ENCODE results near the gene CSF2RB.

Gene CSF2RB

DNA sequence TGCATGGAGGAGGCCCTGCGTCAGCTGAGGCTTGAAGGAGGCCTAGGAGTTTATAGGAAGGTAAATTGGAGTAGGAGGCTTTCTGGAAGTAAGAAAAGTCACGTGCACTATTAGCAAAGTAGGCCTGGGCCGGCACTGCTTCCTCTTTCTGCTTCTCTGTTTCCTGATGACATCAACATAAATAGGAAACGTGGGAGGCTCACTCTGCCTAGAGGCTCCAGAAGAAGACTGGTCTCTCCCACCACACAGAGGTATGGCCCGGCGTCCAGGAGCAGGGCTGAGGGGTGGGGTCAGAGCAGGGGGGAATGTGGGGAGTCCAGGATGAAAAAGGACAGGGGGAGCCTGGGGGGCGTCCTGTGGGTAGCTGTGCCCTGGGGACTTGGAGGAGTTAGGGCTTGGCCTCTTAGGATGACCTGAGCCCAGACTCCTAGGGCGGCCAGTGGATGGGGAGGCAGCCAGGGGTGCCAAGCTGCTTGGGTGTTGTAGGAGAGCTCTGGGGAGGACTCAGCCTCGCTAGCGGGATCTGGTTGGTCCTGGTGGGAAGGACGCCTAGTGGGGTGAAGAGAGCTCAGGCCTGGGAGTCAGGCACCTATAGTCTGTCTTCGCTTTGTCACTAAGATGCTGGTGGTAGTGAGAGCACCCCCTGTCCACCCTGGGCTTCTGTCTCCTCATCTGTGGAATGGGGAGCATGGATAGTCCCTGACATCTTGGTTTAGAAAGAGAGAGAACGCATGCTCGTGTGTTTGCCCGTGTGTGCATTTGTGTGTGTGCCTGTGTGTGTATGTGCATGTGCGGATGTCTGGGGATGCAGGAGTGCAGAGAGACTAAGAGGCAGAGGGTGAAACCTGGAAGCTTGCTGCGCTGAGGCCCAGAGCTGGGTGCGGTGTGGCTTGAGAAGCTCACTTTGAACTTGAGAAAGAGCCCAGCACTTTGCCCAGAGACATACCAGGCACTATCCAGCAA, at the start of gene CSF2RB:
CSF2RB (plus strand) TSS at position 202 of the 963 bp plus-strand sequence. CDS start 8,580 bp downstream, outside the sequence.
- no peak for DNase-seq

DNA sequence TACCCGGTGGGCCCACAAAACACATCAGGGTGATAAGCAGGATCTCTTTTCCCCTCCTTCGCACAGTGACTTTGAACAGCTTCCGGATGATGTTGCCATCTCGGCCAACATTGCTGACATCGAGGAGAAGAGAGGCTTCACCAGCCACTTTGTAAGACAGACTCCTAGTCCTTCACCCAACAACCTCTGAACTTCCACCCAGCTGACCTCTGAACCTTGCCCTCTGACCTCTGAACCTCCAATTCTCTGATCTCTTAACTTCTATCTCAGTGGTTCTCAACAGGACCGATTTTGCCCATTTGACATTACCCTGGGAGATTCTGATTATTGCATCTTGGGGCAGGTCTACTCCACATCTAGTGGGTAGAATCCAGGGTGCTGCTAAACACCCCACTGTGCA, 49.4 kb upstream of the CSF2RB start:
- DNase-seq: no peak

DNA sequence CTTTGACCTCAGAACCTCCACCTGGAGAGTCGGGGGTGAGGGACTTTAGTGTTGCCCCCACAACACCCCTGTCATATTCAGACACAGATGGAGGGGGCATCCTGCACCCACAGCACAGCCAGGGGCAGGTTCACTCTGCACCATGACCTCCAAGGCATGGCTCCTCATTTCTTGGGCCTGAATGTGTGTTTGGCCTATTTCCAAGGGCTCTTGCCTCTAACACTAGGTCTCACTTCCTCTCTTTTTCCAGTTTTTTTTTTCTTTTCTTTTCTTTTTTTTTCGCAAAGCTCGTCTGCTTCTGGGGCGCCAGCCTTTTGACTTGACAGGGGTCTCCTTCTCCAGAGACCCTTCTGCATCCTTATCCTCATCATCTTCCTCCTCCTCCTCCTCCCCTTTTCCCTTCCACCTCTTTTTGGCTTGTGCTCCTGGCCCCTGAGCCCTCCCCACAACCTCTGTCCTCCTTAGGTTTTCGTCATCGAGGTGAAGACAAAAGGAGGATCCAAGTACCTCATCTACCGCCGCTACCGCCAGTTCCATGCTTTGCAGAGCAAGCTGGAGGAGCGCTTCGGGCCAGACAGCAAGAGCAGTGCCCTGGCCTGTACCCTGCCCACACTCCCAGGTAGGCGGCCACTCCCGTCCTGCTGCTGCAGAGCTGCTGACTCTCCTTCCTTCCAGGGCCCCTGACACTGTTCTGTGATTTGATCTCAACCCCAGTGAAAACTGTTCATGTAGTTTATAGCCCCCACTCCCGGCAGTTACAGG, 48.8 kb upstream of the CSF2RB start:
- no peak for DNase-seq

DNA sequence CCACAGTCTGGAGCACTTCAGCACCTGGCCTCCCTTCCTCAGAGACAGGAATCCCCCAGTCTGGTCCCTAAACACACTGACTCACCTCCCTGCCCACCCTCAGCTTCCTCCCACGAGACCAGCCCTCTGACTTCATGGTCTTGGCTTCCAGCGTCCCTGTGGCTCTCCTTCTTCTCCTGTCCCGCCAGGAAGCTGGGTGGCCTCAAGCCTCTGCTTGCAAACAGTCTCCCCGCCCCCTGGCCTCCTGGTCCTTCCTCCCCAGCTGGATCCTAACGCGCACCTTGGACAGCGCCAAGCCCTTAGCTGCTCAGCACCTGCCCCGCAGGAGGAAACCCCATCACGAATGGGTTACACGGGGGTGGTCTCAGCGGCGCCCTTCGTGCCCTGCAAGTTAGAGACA, 48.1 kb upstream of the CSF2RB start:
- no peak for DNase-seq

DNA sequence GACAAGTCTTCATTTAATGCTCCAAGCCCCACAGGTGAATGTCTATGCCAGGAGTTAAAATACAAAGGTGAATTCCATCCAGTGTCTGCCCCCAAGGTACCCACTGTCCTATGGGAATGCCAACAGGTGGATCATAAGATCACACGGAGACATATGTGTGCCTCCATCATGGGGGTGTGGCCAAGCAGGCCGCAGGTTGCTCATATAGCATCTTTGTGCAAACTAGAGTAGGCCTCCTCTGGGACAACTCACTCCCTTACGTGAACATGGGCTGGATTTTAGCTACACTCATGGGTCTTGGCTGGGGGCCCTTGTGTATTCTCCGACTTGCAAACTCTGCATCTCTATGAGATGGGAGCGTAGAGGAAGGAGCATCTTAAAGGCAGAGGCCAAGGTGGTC, 45.7 kb upstream of the CSF2RB start:
- DNase-seq: no peak

DNA sequence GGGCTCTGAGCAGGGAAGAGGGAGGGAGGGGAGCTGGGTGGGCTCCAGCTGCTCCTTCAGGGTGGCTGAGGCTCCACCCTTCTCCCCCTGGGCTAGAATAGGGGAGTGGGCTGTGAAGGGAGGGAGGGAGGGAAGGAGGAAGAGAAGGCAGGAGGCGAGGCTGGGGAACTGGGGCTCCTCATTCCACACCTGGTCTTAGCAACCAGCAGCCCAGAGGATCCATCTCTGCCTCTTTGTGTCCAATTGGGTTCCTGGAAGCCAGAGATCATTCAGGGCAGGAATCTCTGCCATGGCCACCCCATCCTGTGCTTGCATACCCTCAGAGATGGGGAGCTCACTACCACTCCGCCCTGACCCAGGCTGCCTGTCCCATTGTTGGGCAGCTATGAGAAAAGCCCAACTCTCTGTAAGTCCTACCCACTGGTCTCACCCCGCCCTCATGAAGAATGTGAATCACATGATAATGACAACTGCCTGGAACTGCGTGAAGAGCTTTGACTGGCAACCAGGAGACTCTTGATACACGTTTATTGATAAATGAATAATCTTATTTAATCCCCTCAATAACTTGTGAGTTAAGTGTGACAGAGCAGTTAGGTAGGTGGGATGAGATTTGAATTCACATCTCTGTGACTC, 44.8 kb upstream of the CSF2RB start:
- DNase-seq: no peak

DNA sequence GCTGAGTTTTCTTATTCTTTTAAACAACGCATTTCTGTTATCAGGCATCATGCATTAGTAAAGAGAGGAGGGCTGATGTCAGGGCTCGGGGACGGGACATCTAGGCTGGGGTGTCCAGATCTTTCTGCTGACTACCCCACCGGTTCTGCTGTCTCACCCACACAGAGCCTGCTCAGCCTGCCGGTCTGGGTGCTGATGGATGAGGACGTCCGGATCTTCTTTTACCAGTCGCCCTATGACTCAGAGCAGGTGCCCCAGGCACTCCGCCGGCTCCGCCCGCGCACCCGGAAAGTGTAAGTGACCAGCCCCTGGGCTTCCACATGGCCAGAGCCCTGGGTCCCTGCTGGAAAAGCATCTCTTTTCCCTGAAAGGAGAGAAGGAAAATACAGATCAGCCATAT, 43.2 kb upstream of the CSF2RB start:
- no peak for DNase-seq

DNA sequence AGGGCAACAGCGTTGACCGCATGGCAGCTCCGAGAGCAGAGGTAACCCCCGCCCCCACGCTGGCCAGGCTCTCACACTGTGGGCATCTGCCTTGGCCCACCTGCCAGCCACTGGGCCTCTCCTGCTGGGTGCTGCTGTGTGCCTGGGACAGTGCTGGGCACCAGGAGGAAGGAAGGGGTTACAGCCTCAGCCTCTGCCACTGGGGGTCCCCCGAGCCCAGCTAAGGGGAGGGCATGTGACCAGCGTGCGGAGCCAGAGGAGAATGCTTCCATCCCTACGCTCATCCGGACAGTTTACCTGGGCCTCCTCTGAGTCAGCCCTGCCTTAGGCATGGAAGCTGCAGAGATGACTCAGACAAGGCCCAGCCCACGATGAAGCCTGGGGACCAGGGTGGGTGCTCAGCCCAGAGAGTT, 41.8 kb upstream of the CSF2RB start:
- DNase-seq: no peak

DNA sequence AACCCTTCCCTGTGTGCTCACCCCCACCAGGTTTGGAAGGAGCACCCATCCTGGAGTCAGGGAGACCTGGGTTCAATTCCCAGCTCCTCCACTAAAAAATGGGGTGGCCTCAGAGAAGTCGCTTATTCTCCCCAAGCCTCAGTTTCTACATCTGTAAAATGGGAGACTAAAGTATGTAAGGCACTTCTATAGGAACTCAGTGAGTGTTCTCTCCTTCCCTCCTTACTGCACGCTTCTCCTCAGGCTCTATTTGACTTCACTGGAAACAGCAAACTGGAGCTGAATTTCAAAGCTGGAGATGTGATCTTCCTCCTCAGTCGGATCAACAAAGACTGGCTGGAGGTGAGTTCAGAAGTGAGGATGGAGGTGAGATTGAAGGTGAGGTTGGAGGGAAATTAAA, 41.3 kb upstream of the CSF2RB start:
- no peak for DNase-seq

DNA sequence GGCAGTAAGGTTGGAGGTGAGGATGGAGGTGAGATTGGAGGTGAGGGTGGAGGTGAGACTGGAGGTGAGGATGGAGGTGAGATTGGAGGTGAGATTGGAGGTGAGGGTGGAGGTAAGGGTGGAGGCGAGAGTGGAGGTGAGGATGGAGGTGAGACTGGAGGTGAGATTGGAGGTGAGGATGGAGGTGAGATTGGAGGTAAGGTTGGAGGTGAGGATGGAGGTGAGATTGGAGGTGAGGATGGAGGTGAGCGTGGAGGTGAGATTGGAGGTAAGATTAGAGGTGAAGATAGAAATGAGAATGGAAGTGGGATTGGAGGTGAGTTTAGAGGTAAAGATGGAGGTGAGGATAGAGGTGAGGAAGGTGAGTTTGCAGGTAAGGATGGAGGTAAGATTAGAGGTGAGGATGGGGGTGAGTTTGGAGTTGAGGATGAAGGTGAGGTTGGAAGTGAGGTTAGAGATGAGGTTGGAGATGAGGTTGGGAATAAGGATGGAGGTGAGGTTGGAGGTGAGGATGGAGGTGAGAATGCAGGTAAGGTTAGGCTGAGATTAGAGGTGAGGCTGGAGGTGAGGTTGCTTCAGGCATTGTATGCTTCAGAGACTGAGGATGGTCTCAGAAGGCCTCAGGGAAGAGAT, 40.4 kb upstream of the CSF2RB start:
- DNase-seq: no peak

DNA sequence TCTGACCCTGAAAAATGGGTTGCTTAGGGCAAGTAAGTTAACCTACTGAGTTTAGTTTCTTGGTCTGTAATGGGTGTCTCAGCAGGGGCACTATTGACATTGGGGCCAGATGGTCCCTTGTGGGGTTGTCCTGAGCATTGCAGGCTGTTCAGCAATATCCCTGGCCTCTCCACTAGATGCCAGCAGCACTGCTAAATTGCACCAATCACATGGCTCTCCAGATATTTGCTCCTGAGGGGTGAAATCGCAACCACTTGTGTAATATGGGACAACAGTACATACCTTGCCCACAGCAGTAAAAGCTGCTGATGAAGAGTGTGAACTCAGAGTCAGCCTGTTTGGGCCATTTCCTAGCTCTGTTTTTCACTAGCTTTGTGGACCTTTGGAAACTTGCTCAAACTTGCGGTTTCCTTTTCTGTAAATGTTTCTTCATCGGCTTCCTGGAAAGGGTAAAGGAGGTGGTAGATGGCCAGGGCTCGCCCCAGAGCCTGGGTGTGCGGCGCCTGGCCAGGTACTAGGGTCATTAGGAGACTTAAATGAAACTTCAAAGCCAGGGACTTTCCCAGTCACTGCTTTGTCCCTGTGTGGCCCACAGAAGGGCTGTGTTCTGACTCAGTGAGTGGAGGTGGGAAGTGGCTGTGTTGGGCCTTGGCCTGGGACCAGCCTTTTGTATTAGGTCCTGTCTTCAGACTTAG, 39.7 kb upstream of the CSF2RB start:
- DNase-seq: peak; percentile 37

DNA sequence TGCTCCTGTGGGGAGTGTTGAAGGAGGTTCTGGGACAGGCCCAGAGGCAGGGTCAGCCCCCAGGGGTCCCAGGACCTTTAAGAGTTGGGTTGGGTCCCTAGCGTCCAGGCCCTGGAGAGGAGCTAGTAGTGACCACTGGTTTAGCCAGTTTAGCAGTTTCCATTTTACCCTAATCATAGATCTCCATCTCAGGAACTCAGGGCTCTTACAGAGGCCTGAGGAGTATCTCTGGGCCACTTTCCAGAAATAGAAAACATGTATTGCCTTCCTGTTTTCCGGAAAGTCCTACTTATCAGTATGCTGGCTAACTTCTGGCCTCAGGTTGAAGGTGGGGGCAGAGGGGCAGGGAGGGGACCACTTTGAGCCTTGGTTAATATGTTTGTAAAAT, 39.1 kb upstream of the CSF2RB start:
- no peak for DNase-seq

DNA sequence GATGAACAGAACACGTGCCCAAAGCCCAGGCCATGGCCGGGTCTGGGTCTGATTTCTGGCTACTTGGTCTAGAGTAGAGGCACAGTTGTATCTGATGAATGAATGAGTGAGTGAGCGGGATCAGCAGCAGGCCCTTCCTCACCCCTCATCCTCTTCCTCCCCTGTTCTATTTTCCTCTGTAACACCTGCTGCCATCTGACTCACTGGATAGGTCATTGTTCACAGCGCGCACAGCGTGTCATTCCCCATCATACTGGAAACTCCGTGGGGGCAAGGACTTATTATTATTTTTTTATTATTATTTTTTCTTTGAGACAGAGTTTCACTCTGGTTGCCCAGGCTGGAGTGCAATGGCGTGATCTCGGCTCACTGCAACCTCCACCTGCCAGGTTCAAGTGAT, 38.7 kb upstream of the CSF2RB start:
- DNase-seq: no peak

DNA sequence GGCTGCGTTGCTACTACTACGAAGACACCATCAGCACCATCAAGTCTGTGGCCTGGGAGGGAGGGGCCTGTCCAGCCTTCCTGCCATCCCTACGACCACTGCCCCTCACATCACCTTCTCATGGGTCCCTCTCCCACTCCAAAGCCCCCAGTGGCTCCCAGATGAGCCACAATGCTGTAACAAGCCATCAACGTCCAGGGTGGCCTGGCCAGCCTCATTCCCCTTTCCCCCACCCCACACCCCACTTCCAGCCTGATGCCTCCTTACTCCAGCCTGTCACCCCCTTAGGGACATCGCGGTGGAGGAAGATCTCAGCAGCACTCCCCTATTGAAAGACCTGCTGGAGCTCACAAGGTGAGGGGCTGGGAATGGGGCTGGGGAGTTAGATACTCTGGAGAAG, 37.7 kb upstream of the CSF2RB start:
- no peak for DNase-seq

DNA sequence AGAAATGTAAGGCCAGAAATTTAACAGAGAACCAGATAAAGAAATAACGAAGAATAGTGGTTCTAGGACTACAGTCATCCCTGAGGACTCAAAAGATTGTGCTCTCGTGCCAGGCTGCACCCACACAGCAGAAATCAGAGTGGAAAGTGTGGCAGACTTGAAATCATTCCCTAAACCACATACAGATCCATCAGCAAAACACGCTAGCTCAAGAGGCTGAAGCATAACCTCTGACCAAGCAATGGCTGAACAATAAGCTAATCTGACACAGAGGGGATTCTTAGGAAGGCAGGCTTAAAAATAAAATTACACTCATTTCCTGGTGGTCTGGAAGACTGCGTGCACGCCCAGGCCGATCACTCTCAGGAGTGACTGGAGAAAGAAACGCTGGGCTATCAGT, 33.7 kb upstream of the CSF2RB start:
- no peak for DNase-seq

DNA sequence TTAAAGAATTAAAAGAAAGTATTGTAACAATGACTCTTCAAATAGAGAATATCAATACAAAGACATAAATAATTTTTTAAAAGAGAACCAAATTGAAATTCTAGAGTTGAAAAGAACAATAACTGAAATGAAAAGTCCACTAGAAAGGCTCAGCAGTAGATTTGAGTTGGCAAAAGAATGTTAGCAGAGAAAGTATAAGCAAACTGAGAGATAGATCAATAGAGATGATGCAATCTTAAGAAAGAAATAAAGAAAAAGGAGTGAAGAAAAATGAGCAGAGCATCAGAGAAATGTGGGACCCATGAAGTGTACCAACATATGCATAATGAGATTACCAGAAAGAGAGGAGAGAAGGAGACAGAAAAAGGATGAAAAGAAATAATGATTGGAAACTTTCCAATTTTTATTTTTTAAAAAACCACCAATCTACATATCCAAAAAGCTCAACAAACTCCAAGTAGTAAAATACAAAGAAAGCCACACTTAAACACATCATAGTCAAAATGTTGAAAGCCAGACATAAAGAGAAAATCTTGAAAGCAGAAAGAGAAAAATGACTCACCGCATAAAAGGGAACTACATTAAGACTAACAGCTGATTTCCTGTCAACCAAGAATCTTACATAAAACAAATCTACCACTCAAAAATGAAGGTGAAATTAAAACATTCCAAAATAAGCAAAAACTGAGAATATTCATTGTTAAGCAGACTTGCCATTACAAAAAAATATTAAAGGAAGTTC, 31.8 kb upstream of the CSF2RB start:
- no peak for DNase-seq

DNA sequence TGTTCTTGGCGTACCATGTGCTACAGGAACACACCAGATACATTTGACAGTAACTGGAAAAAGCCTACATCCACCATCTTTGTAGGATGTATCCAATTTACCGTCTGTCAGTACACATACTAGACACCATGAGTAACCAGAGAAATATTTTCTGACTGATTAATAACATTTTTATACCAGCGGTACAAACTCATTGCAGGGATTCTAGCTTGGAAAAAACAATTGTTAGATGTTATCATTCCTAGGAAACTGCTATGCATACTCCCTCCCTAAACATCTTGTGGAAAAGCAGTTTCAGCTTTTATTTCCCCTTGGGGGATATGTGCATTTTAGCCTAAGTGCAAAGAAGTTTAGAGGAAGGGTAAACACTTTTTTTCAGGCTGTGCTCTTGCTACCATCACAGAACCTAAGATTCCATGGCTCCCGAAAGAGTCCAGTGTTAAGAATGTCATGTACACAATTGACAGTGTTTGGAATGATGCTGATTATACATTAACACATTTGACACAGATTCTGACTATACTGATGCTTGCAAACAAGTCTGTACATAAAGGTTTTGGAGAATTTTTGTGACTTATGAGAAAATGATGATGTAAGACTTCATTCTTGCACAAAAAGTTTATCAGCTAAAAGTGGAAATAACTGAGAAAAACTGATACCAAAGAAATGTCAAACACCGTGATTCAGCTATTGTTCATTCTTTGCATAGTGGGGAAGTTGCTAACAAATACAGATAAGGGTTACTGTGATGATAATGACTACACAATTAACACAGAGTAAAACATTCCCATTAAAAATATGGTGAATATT, 28.9 kb upstream of the CSF2RB start:
- DNase-seq: no peak

DNA sequence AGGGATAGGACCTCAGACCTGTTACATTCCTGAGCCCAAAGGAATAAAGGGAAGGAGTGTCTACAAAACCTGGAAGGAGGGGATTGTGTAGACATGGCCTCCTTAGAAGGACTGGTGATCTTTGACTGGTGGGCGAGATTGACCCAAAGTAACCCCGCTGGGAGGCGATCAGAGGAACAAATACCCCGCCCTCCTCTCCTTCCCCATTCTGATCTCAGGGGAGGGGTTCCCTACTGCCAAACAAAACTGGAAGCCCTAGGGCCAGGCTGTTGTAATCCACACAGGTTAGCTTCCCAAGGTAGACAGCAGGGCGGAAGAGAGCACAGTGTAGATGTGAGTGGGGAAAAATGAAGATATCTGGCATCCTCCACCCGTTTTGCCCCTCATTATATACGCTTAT, 28.0 kb upstream of the CSF2RB start:
- DNase-seq: no peak

DNA sequence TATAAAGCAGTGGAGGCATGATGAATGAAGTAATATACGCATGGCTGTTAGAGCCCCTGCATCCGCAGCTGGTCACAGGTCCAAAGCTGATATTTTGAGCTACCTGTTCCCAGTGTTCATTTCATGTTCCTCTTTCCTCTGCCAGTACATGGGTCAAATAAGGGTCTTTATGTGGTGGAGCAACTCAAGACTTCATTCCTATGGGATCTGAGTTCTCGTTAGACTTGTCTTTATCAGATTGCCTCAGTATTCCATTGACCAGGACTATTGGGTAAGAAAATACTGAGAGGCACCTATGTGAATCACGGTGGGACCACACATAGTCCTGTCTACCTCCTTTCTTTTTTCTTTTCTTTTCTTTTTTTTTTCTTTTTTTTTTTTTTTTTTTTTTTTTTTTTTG, 27.4 kb upstream of the CSF2RB start:
- no peak for DNase-seq

DNA sequence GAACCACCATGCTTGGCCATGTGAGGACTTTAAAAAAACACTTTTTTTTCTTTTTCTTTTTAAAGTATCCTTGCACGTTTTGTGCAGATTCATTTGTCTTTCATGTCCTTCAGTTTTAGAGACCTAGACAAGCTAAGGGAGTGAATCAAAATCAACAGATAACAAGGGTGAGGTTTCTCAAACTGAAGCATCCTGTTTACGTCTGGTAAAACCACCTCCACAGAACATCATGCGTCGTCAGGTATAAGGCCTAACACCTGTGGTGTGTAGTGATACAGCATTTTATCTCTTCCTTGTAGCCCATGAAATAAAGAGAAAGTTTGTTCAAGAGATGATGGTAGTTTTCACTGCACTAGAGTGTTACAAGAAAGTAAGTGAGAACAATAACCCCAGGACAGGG, 26.3 kb upstream of the CSF2RB start:
- DNase-seq: no peak

DNA sequence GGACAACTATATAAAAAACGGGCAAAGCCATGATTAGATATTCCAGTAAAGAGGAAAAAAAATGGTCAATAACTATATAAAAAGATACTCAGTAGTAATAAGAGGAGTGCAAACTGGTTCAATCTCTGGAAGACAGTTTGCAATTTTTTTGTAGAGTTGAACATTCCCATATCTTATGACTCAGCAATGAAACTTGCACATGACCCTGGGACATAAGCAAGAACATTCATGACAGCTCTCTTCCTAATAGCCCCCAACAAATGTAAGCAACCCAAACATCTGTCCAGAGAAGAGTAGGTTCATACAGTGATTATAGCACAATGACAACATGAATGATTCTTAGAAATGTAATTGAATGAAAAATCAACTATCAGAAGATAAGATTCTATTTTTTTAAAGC, 21.8 kb upstream of the CSF2RB start:
- no peak for DNase-seq

Measured in activated naive CD4-positive, alpha-beta T cell treated with Interleukin-2 at 50 U/mL for 16 hours (primary cell).